OCI-LY7 (cell line): ENCODE measurements around the gene PRR27. TPM values are rescaled to one million over a fixed set of nuclear protein-coding genes. Genes with fewer than 3 reads are reported as not detected.

ENCODE experiments used
- BruUV-seq: library from RNA; stranded (reverse); fragments of 400-500 nt; replicated peaks from 2 replicates; lab custom pipeline; 2021; lab: Mats Ljungman, UMichigan
- CTCF ChIA-PET: fragments of 300-600 bp; sonication (Branson Sonifier 250); formaldehyde crosslinking; loops from one replicate; lab custom pipeline; 2022; ENCODE audit warnings: antibody characterized with exemption; ENCODE audit not compliant: unreplicated experiment; lab: Charles Lee
- POLR2A ChIA-PET: fragments of 300-600 bp; sonication (Branson Sonifier 250); formaldehyde crosslinking; loops from one replicate; lab custom pipeline; 2022; ENCODE audit warnings: antibody characterized with exemption; lab: Charles Lee
- DNase-seq: peaks from one replicate; pipeline ENCODE4 v3.0.0-alpha.2; 2015; ENCODE audit warnings: low spot score
- H2AFZ ChIP-seq: fragments of 200-600 bp; sonication (generic), shearing (Covaris generic); 2 replicates; pipeline ENCODE4 v1.6.1; 2014; ENCODE audit warnings: mild to moderate bottlenecking, antibody characterized with exemption, low read length, moderate library complexity
- H3K27ac ChIP-seq: fragments of 200-600 bp; sonication (generic); 2 replicates; pipeline ENCODE4 v1.5.1; 2014; ENCODE audit warnings: mixed run types, low read depth, mild to moderate bottlenecking, moderate library complexity, low read length, inconsistent platforms; ENCODE audit not compliant: poor library complexity, severe bottlenecking
- H3K36me3 ChIP-seq: fragments of 200-600 bp; sonication (generic); 2 replicates; pipeline ENCODE4 v1.6.1; 2014; ENCODE audit warnings: mild to moderate bottlenecking, antibody characterized with exemption, low read length, moderate library complexity, mixed read lengths; ENCODE audit not compliant: insufficient read depth
- H3K4me1 ChIP-seq: fragments of 200-600 bp; sonication (generic); 2 replicates; pipeline ENCODE4 v1.5.1; 2014; ENCODE audit warnings: mild to moderate bottlenecking, low read length; ENCODE audit not compliant: insufficient read depth, poor library complexity, severe bottlenecking
- H3K4me2 ChIP-seq: fragments of 200-600 bp; sonication (generic); 2 replicates; pipeline ENCODE4 v1.6.1; 2014; ENCODE audit warnings: mild to moderate bottlenecking, low read length
- H3K4me3 ChIP-seq: fragments of 200-600 bp; sonication (generic); 2 replicates; pipeline ENCODE4 v1.5.1; 2014; ENCODE audit warnings: mild to moderate bottlenecking, low read depth, low read length; ENCODE audit not compliant: poor library complexity, severe bottlenecking
- H3K79me2 ChIP-seq: fragments of 200-600 bp; sonication (generic); 2 replicates; pipeline ENCODE4 v1.6.1; 2016; ENCODE audit warnings: low read depth, mild to moderate bottlenecking, low read length, moderate library complexity, mixed read lengths; ENCODE audit not compliant: insufficient read depth
- H3K9me2 ChIP-seq: fragments of 200-600 bp; sonication (generic); 2 replicates; pipeline ENCODE4 v1.6.1; 2016; ENCODE audit warnings: mild to moderate bottlenecking, low read length, mixed read lengths; ENCODE audit not compliant: insufficient read depth
- H3K9me3 ChIP-seq: fragments of 200-600 bp; sonication (generic); 2 replicates; pipeline ENCODE4 v1.6.1; 2014; ENCODE audit warnings: mild to moderate bottlenecking, mixed run types, low read length, mixed read lengths
- H4K20me1 ChIP-seq: fragments of 200-600 bp; sonication (generic); 2 replicates; pipeline ENCODE4 v1.6.1; 2014; ENCODE audit warnings: mild to moderate bottlenecking, antibody characterized with exemption, low read length, moderate library complexity, mixed read lengths; ENCODE audit not compliant: insufficient read depth
- EZH2phosphoT487 ChIP-seq: fragments of 200-600 bp; sonication (generic); IDR thresholded peaks from 2 replicates; pipeline ENCODE4 v1.6.1; 2018; ENCODE audit warnings: low read depth, borderline replicate concordance, mild to moderate bottlenecking, mixed run types, antibody characterized with exemption, low read length, moderate library complexity, mixed read lengths
- intact Hi-C: fragments of 100-400 bp; cut with micrococcal nuclease; formaldehyde crosslinking; loops from one replicate; pipeline ENCODE4 v1.10.0; 2022; ENCODE audit not compliant: unreplicated experiment
- total RNA-seq, 2 experiments: library from RNA; depleted of rRNA in 1 of 2; stranded (reverse); fragments of >200 nt in 1 of 2; shearing (Covaris generic) in 1 of 2; gene quantifications; 2 replicates each; pipeline ENCODE4 v1.2.3, GENCODE V29; 2014 to 2022
- TF ChIP-seq, protein P1 (sequence below): fragments of 200-600 bp; sonication (generic); conservative IDR thresholded peaks from 2 replicates; pipeline ENCODE4 v1.5.1; 2014; ENCODE audit warnings: mild to moderate bottlenecking, antibody characterized with exemption, low read length, moderate library complexity, mixed read lengths

The PRR27 gene
- total RNA-seq, 2 experiments from 2014 or later: not detected

GRCh38 chr4:70158576-70158975, 4.5 kb downstream of the PRR27 start:
- TF ChIP-seq EZH2phosphoT487: no peak
- TF ChIP-seq, protein P1, sequence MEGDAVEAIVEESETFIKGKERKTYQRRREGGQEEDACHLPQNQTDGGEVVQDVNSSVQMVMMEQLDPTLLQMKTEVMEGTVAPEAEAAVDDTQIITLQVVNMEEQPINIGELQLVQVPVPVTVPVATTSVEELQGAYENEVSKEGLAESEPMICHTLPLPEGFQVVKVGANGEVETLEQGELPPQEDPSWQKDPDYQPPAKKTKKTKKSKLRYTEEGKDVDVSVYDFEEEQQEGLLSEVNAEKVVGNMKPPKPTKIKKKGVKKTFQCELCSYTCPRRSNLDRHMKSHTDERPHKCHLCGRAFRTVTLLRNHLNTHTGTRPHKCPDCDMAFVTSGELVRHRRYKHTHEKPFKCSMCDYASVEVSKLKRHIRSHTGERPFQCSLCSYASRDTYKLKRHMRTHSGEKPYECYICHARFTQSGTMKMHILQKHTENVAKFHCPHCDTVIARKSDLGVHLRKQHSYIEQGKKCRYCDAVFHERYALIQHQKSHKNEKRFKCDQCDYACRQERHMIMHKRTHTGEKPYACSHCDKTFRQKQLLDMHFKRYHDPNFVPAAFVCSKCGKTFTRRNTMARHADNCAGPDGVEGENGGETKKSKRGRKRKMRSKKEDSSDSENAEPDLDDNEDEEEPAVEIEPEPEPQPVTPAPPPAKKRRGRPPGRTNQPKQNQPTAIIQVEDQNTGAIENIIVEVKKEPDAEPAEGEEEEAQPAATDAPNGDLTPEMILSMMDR: no peak
- Histone ChIP-seq H3K36me3 (no peaks in the 10 kb centered on the region), H4K20me1 (no peaks in the 10 kb centered on the region), H3K9me2 (no peaks in the 10 kb centered on the region), H3K9me3 (no peaks in the 10 kb centered on the region), H3K4me2 (no peak overlapping the region), H3K27ac (no peak overlapping the region), H3K4me3 (no peak overlapping the region), H3K4me1 (no peaks in the 10 kb centered on the region), H3K79me2 (no peaks in the 10 kb centered on the region), H2AFZ (no peak overlapping the region; the same call in 1 of the 2 replicates)
- ChIA-PET CTCF (no interaction called here), POLR2A (interaction anchor here (0.6 kb wide), 1 partner anchor 24 kb away, joined by 3 read pairs; no protein-coding TSS in a partner anchor)
- intact Hi-C loops: no loop called here
- BruUV-seq: no TSS peak
- no peak for DNase-seq

- POLR2A ChIA-PET: interaction anchor here (0.6 kb wide), 1 partner anchor 1275 kb away, joined by 3 read pairs; no protein-coding TSS in a partner anchor
Measured at GRCh38 chr4:70177090-70177489, 23.1 kb downstream of the PRR27 start.

DNA sequence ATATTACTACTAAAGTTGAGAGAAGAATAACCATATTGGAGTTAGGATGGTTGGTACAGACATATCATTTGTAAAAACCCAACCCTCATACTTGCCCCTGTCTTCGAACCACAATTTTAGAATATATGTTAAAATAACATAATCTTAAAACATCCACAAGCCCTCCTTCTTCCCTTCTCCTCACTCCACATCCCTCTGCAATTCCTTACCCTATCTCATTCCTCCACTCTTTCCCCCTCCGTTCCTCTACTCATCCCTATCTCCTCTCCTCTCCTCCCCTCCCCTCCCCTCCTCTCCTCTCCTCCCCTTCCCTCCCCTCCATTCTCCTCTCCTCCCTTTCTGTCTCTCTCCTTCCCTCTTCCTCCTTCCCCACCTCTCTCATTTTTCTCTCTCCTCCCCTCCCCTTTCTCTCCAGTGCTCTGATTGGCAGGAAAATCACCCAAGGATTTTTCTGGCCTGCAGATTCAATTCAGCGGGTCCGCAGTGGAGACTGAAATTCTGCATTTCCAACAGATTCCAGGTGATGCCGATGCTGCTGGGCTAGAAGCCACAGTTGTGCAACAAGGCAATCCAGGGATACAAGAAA, 24.1 kb downstream of the PRR27 start:
- no peak overlapping the region for H2AFZ ChIP-seq
- no peak overlapping the region for H3K4me2 ChIP-seq
- no peaks in the 10 kb centered on the region for H3K9me3 ChIP-seq
- H3K4me1 ChIP-seq: no peaks in the 10 kb centered on the region
- H3K36me3 ChIP-seq: no peaks in the 10 kb centered on the region
- intact Hi-C loops: no loop called here
- CTCF ChIA-PET: no interaction called here
- no peaks in the 10 kb centered on the region for H4K20me1 ChIP-seq
- no peak overlapping the region for H3K4me3 ChIP-seq
- POLR2A ChIA-PET: no interaction called here
- no TSS peak for BruUV-seq
- DNase-seq: no peak
- H3K27ac ChIP-seq: no peak overlapping the region
- H3K9me2 ChIP-seq: no peaks in the 10 kb centered on the region
- H3K79me2 ChIP-seq: no peaks in the 10 kb centered on the region
- no peak for TF ChIP-seq EZH2phosphoT487
- TF ChIP-seq, protein P1: no peak

More at GRCh38 chr4:70177090-70177489, 23.1 kb downstream of the PRR27 start:
- Histone ChIP-seq H3K9me3 (no peaks in the 10 kb centered on the region), H3K27ac (no peak overlapping the region), H3K36me3 (no peaks in the 10 kb centered on the region), H3K9me2 (no peaks in the 10 kb centered on the region), H4K20me1 (no peaks in the 10 kb centered on the region), H2AFZ (no peak overlapping the region), H3K79me2 (no peaks in the 10 kb centered on the region), H3K4me3 (no peak overlapping the region), H3K4me1 (no peaks in the 10 kb centered on the region), H3K4me2 (no peak overlapping the region)
- intact Hi-C loops: no loop called here
- BruUV-seq: no TSS peak
- DNase-seq: no peak
- TF ChIP-seq EZH2phosphoT487: no peak
- TF ChIP-seq, protein P1: no peak
- CTCF ChIA-PET: no interaction called here
